Right renal cortex interstitium (tissue), 3 donors: ENCODE data around the gene LY6G6C. TPM values are rescaled to one million over a fixed set of nuclear protein-coding genes. Genes with fewer than 3 reads are reported as not detected.

Source experiments
- DNase-seq, 3 donors: peaks; one replicate each; pipeline ENCODE4 v3.0.0-alpha.2; 2013; ENCODE audit warnings: low read depth in 3 of 3, low spot score in 2 of 3
- polyA plus RNA-seq, 3 donors: library from polyadenylated mRNA; unstranded; fragments of 120-200 nt; gene quantifications; one replicate each; pipeline ENCODE4 v1.2.1, GENCODE V29; 2013; ENCODE audit not compliant: insufficient read length in 3 of 3

Gene LY6G6C
- polyA plus RNA-seq, 3 donors: 0.18 to 0.28 (median 0.22) TPM

GRCh38 chr6:31742894-31743293, 21.3 kb upstream of the LY6G6C start:
- DNase-seq: no peak

GRCh38 chr6:31741815-31742214, 20.3 kb upstream of the LY6G6C start:
- DNase-seq: no peak

- peak in 1 of 3 donors; percentile 44 for DNase-seq
Observed at GRCh38 chr6:31740397-31741223, 19.1 kb upstream of the LY6G6C start.

GRCh38 chr6:31739639-31740396, 18.3 kb upstream of the LY6G6C start, which contains the start of gene MSH5:
Gene MSH5, plus strand, starts transcription at chr6:31740005. Its CDS starts 462 bp downstream, at chr6:31740467.
- DNase-seq: peak; percentile 97 to 100 (median 99)

- DNase-seq: peak in 2 of 3 donors; percentile 45 to 74
Observed at GRCh38 chr6:31737991-31738979, 16.7 kb upstream of the LY6G6C start.

- peak in 2 of 3 donors; percentile 54 to 61 for DNase-seq
Observed at GRCh38 chr6:31737315-31737990, 15.9 kb upstream of the LY6G6C start.

- no peak for DNase-seq
Observed at GRCh38 chr6:31736768-31737314, 15.3 kb upstream of the LY6G6C start.

GRCh38 chr6:31736021-31736767, 14.6 kb upstream of the LY6G6C start, which contains the start of gene CLIC1:
Gene CLIC1, minus strand, starts transcription at chr6:31736530. Its CDS starts 230 bp downstream, at chr6:31736300.
- peak in 2 of 3 donors; percentile 60 to 73 for DNase-seq

- DNase-seq: no peak
Observed at GRCh38 chr6:31734821-31735406, 13.4 kb upstream of the LY6G6C start.

GRCh38 chr6:31734247-31734820, 12.8 kb upstream of the LY6G6C start:
- no peak for DNase-seq

- no peak for DNase-seq
Observed at GRCh38 chr6:31733734-31734133, 12.2 kb upstream of the LY6G6C start.

GRCh38 chr6:31732029-31732428, 10.5 kb upstream of the LY6G6C start:
- no peak for DNase-seq

- DNase-seq: no peak
Observed at GRCh38 chr6:31730631-31731086, 9.1 kb upstream of the LY6G6C start.

GRCh38 chr6:31729979-31730630, 8.6 kb upstream of the LY6G6C start:
- DNase-seq: peak; percentile 62 to 89 (median 88)

- DNase-seq: peak; percentile 86 to 89 (median 89)
Observed at GRCh38 chr6:31729515-31729978, 8.0 kb upstream of the LY6G6C start.

GRCh38 chr6:31728767-31729514, 7.4 kb upstream of the LY6G6C start, which contains the start of gene DDAH2:
Gene DDAH2, minus strand, starts transcription at chr6:31729299. Its CDS starts 138 bp downstream, at chr6:31729161.
- DNase-seq: no peak
